ENCODE results near the gene HCLS1. TPM values are rescaled to one million over a fixed set of nuclear protein-coding genes. Genes with fewer than 3 reads are reported as not detected.
"Not testable (repeated sequence)": the region's sequence is repeated elsewhere in the genome, so short reads cannot be mapped to it uniquely, and the experiment has no call there.

Gene HCLS1
- polyA plus RNA-seq, 3 donors = 311 to 483 (median 475) TPM

GRCh38 chr3:121594850-121595249 is 65.9 kb downstream of the HCLS1 start:
- Histone ChIP-seq H4K20me1 (ENCODE audit: insufficient read depth, low read length) (no peaks in the 10 kb centered on the region), H3K36me3 (replicated peaks in 1 of 2; ENCODE audit: control insufficient read depth in 1 of 2, insufficient read depth in 2 of 2, low read length in 2 of 2) (no peaks in the 10 kb centered on the region), H3K9me3 (replicated peaks in 1 of 2; ENCODE audit: control insufficient read depth in 1 of 2, insufficient read depth in 1 of 2, low read length in 2 of 2) (no peaks in the 10 kb centered on the region), H3K4me3 (replicated peaks in 1 of 3; ENCODE audit: low read depth in 2 of 3, low read length in 3 of 3) (no peak overlapping the region), H2AFZ (ENCODE audit: insufficient read depth, low read depth, low read length, poor library complexity, severe bottlenecking) (no peak overlapping the region), H3K79me2 (ENCODE audit: insufficient read depth, low read length) (no peaks in the 10 kb centered on the region), H3K9ac (ENCODE audit: insufficient read depth, low read length, poor library complexity, severe bottlenecking) (no peak overlapping the region), H3K27ac (ENCODE audit: low read depth in 1 of 2, low read length in 2 of 2) (no peak overlapping the region), H3K4me1 (ENCODE audit: control insufficient read depth in 1 of 2, insufficient read depth in 2 of 2, low read length in 2 of 2) (no peaks in the 10 kb centered on the region), H3K4me2 (replicated peaks; ENCODE audit: extremely low read depth, low read length, poor library complexity, severe bottlenecking) (no peak overlapping the region), H3K27me3 (ENCODE audit: control insufficient read depth in 2 of 2, insufficient read depth in 2 of 2, low read length in 2 of 2) (no peaks in the 10 kb centered on the region)
- H3K4me3 Mint-ChIP-seq = no peak overlapping the region
- peaks cover 4% of the 10 kb centered on the region for H3K4me1 Mint-ChIP-seq
- no peaks in the 10 kb centered on the region for H3K36me3 Mint-ChIP-seq
- peaks cover 2 to 10% (median 3%) of the 10 kb centered on the region in 3 donors for H3K27me3 Mint-ChIP-seq (ENCODE audit: low read depth in 3 of 3)
- 100% methylated on average over 2 of the region's 2 CpGs for WGBS (ENCODE audit: insufficient coverage)
- H3K9me3 Mint-ChIP-seq = no peaks in the 10 kb centered on the region
- H3K27ac Mint-ChIP-seq = no peak overlapping the region
- intact Hi-C loops (cut with micrococcal nuclease) = no loop called here
- TF ChIP-seq, protein P1, sequence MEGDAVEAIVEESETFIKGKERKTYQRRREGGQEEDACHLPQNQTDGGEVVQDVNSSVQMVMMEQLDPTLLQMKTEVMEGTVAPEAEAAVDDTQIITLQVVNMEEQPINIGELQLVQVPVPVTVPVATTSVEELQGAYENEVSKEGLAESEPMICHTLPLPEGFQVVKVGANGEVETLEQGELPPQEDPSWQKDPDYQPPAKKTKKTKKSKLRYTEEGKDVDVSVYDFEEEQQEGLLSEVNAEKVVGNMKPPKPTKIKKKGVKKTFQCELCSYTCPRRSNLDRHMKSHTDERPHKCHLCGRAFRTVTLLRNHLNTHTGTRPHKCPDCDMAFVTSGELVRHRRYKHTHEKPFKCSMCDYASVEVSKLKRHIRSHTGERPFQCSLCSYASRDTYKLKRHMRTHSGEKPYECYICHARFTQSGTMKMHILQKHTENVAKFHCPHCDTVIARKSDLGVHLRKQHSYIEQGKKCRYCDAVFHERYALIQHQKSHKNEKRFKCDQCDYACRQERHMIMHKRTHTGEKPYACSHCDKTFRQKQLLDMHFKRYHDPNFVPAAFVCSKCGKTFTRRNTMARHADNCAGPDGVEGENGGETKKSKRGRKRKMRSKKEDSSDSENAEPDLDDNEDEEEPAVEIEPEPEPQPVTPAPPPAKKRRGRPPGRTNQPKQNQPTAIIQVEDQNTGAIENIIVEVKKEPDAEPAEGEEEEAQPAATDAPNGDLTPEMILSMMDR (IDR thresholded peaks at IDR 0.05) = no peak
- DNase-seq = no peak

GRCh38 chr3:121593806-121594205 is 66.9 kb downstream of the HCLS1 start:
- H3K9me3 ChIP-seq (replicated peaks in 1 of 2; ENCODE audit: control insufficient read depth in 1 of 2, insufficient read depth in 1 of 2, low read length in 2 of 2); H3K4me3 ChIP-seq (replicated peaks in 1 of 3; ENCODE audit: low read depth in 2 of 3, low read length in 3 of 3); H3K4me3 Mint-ChIP-seq; H3K4me1 ChIP-seq (ENCODE audit: control insufficient read depth in 1 of 2, insufficient read depth in 2 of 2, low read length in 2 of 2); H3K27ac Mint-ChIP-seq; H3K36me3 Mint-ChIP-seq; H3K9ac ChIP-seq (ENCODE audit: insufficient read depth, low read length, poor library complexity, severe bottlenecking); H3K4me1 Mint-ChIP-seq; H2AFZ ChIP-seq (ENCODE audit: insufficient read depth, low read depth, low read length, poor library complexity, severe bottlenecking); H4K20me1 ChIP-seq (ENCODE audit: insufficient read depth, low read length); intact Hi-C loops (cut with micrococcal nuclease); H3K9me3 Mint-ChIP-seq; H3K4me2 ChIP-seq (replicated peaks; ENCODE audit: extremely low read depth, low read length, poor library complexity, severe bottlenecking); H3K79me2 ChIP-seq (ENCODE audit: insufficient read depth, low read length); DNase-seq; H3K36me3 ChIP-seq (replicated peaks in 1 of 2; ENCODE audit: control insufficient read depth in 1 of 2, insufficient read depth in 2 of 2, low read length in 2 of 2); H3K27me3 ChIP-seq (ENCODE audit: control insufficient read depth in 2 of 2, insufficient read depth in 2 of 2, low read length in 2 of 2); H3K27ac ChIP-seq (ENCODE audit: low read depth in 1 of 2, low read length in 2 of 2); H3K27me3 Mint-ChIP-seq (ENCODE audit: low read depth in 3 of 3): not testable (repeated sequence)
- 100% methylated on average over 2 of the region's 4 CpGs for WGBS (ENCODE audit: insufficient coverage)

All from CD14-positive monocyte (primary cell).